ENCODE data around the gene FGD4.

Gene FGD4

DNA sequence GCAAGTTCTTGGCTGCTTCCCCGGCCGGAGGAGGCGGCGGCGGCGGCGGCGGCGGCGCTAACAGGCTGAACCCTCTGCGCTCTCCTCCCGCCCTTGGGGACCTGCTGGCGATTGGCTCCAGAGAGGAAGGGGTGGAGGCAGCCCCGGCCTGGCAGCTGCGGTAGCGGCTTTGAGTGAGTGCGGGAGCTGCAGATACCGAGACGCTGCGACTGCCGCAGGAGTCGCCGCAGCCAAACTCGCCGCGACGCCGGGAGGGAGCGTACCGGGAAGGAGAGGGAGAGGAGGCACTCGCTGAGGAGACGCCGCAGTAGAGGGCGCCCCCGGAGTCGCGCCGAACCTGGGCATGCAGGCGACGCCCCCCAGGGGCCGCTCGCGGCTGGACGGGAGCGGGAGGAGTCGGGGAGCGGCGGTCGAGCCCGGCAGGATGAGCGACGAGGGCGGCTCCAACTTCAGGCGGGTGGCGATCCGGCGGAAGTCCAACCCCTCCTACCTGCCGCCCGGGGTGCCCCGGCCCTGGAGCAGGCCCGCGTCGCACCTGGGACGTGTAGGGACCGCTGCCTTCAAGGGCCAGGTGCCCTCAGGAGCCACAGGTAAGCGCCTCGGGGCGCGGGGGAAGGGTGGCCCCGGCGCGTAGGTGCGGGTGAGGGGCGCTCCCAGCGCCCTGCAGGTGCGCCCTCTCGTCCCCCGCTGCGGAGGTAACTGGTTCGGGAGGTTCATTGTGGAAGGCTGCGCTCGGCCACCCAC is at the start of gene FGD4:
Gene FGD4, plus strand, starts transcription at position 189 of the 744 bp plus-strand sequence.
- peak; percentile 96 for DNase-seq (ENCODE audit: low spot score)

DNA sequence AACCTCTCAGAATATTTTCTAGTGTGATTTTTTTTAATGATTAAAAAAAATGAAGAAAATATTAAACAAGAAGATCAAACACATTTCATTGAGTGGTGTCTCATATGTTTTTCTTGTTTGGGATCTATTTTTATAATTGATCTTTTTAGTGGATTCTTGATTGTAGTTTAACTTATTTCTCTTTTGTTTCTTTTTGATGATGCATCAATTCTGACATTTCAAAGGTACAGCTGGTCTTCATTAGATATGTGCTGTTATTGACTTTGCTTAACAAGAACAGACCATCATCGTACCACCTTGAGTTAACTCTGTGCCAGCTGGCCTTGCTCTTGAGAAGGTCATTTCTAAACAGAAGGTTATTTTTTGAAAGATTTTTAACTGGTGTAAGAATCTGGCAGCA is 45.8 kb upstream of the FGD4 start:
- DNase-seq (ENCODE audit: low spot score), result no peak

GRCh38 chr12:32357601-32358249 is 41.6 kb upstream of the FGD4 start:
- DNase-seq (ENCODE audit: low spot score), result no peak

- no peak for DNase-seq (ENCODE audit: low spot score)
Measured at GRCh38 chr12:32360956-32361355, 38.4 kb upstream of the FGD4 start.

DNA sequence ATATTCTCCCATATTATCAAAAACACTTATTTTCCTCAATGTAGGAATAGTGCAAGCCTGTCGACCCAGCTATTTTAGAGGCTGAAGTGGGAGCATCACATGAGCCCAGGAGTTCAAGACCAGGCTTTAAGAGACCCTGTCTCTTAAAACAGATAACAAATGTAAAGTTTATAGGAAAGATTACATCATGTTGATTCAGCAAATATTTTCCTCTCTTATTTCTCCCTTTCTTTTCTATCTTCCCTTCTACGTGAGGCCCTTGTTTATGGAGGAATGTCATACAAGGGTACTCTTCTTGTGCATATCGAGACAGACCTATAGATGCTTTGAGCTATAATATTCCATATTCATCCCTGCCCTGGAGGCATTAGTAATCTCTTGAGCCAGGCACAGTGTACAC is 36.5 kb upstream of the FGD4 start:
- no peak for DNase-seq (ENCODE audit: low spot score)

- DNase-seq (ENCODE audit: low spot score), result peak; percentile 61
Measured at GRCh38 chr12:32365473-32366064, 33.8 kb upstream of the FGD4 start.

GRCh38 chr12:32366714-32367113 is 32.6 kb upstream of the FGD4 start:
- no peak for DNase-seq (ENCODE audit: low spot score)

GRCh38 chr12:32367381-32367780 is 32.0 kb upstream of the FGD4 start:
- no peak for DNase-seq (ENCODE audit: low spot score)

GRCh38 chr12:32369202-32369601 is 30.2 kb upstream of the FGD4 start:
- no peak for DNase-seq (ENCODE audit: low spot score)

DNA sequence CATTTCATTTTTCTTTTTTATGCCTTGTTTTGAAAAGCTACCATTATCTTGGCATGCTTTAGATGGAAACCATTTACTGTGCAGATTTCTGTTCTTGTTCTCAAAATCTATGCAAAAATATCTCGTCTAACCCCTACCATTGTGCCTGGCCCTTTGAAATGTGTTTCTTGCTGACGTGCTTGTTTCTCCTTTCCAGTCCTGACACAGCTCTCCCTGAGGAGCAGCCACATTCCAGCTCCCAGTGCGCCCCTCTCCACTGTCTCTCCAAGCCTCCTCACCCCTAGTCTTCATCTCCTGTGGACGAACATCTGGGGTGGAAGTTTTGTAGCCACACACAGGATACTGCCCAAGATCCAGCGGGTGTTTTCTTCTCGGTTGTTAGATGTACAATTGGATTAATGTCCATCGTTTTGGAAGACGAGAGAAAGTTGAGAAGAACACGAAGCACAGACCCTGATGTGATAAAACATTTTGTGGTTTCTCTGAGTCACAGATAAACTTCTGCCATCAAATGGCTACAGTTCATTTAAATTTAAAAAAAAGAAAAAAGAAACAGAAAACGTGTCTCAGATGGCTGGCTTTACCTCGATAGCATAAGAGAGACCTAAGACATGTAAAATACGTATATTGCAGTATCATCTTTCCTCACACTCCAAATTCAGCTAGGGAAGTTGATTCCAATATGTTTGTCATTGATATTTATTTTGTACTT is 21.9 kb upstream of the FGD4 start:
- no peak for DNase-seq (ENCODE audit: low spot score)

- no peak for DNase-seq (ENCODE audit: low spot score)
Measured at GRCh38 chr12:32379213-32379612, 20.1 kb upstream of the FGD4 start.

GRCh38 chr12:32379667-32380066 is 19.7 kb upstream of the FGD4 start:
- DNase-seq (ENCODE audit: low spot score), result no peak

DNA sequence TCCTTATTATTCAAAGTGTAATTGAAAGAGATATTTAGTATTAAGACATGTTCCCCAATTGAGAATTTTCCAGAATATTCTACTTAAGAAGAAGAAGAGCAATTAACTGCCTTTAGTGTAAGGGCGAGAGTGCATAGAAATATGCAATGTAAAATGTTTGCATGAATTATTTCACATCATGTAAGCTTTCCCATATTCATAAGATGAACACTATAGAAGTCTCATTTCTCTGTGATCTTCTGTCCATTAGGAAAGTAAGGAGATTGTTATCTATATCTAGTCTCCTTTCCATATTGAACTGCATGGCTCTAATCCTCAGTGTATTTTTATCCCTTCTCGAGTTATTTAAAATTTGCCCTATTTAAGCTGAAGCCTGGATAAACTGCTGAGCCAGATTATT is 17.1 kb upstream of the FGD4 start:
- no peak for DNase-seq (ENCODE audit: low spot score)

- no peak for DNase-seq (ENCODE audit: low spot score)
Measured at GRCh38 chr12:32390572-32391219, 8.7 kb upstream of the FGD4 start.

GRCh38 chr12:32395026-32395425 is 4.3 kb upstream of the FGD4 start:
- DNase-seq (ENCODE audit: low spot score), result no peak

DNA sequence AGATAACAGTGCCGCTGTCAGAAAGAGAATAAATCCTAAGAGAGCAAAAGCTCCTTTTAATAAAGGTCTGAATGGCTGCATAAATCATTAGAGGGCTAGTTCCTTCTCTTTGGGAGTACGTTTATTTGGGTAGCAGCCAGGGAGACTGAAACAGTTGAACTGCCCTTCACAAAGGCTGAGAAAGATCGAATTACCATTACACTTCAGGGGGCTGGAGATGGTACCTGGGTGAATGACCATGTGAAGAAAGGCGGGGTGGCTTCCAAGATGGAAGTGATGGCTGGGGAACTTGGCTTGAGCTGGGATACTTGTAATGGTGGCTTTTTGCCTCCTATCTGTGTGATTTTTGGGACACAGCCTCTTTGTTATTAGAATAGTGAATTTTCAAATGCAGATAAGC is 1.7 kb upstream of the FGD4 start:
- DNase-seq (ENCODE audit: low spot score), result no peak

- DNase-seq (ENCODE audit: low spot score), result no peak
Measured at GRCh38 chr12:32398181-32398580, 1.2 kb upstream of the FGD4 start.

GRCh38 chr12:32398816-32399369 is 465 bp upstream of the FGD4 start:
- no peak for DNase-seq (ENCODE audit: low spot score)

DNA sequence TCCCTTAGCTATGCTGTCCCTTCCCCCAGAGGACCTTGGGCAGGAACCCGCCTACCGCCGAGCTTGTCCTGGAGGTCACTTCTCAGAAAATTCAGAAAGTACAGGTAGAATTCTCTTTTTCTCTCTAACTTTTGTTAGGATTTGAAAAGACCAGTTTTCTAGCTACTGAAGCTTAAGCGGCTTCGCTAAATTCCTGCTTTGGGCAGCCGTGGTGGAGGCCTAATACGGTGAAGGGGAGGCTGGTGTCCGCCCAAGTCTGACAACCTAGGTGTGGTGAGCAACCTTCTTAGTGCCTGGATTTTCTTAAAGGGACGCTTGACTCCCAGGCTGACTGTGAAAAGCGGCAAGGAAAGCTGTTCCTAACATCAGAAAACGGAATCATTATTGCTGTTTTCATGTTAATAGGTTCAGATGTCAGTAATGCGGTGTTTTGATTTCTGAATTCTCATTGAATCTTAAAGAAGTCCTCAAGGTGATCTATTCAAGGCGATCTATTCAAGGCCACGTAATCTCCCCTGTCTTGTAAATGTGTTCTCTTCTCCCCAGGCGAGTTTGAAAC is 835 bp downstream of the FGD4 start:
- no peak for DNase-seq (ENCODE audit: low spot score)

- DNase-seq (ENCODE audit: low spot score), result no peak
Measured at GRCh38 chr12:32400866-32401265, 1.5 kb downstream of the FGD4 start.

DNA sequence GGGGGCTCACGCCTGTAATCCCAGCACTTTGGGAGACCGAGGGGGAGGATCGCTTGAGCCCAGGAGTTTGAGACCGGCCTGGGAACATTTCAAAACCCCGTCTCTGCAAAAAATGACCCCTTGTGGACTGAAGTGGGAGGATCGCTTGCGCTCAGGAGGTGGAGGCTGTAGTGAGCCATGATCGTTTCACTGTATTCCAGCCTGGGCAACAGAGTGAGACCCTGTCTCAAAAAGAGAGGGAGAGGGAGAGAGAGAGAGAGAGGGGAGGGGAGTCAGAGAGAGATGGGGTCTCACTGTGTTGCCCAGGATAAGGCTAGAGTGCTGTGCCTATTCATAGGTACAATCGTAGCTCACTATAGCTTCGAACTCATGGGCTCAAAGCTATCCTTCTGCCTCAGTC is 2.8 kb downstream of the FGD4 start:
- no peak for DNase-seq (ENCODE audit: low spot score)

GRCh38 chr12:32402946-32403345 is 3.6 kb downstream of the FGD4 start:
- DNase-seq (ENCODE audit: low spot score), result no peak
